ENCODE results near the gene CCDC158. TPM values are rescaled to one million over a fixed set of nuclear protein-coding genes. Genes with fewer than 3 reads are reported as not detected.

Gene CCDC158
- total and polyA plus RNA-seq, 2 of the 8 experiments (the other 6 are each of a cell fraction or from before 2014, with no cell fraction given): not detected

DNA sequence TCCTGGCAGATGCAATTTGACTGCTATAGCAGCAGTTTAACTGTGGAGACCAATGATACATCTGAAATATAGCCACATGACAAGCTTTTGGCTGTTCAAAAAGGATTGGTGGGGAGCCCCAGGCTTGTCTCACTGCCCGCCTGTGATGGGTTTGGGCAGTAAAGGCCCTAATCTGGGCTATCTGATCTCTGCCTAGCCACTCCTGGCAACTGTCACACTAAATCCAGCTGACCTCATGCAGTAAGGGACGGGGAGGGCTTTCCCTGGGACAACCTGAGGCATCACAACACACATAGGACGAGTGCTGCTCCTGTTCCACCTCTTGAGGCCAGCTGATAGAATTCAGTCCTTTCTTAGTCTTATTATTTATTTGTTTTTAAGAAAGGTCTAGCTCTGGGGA, 56.2 kb downstream of the CCDC158 start (continued):
- TF ChIP-seq, protein P1, sequence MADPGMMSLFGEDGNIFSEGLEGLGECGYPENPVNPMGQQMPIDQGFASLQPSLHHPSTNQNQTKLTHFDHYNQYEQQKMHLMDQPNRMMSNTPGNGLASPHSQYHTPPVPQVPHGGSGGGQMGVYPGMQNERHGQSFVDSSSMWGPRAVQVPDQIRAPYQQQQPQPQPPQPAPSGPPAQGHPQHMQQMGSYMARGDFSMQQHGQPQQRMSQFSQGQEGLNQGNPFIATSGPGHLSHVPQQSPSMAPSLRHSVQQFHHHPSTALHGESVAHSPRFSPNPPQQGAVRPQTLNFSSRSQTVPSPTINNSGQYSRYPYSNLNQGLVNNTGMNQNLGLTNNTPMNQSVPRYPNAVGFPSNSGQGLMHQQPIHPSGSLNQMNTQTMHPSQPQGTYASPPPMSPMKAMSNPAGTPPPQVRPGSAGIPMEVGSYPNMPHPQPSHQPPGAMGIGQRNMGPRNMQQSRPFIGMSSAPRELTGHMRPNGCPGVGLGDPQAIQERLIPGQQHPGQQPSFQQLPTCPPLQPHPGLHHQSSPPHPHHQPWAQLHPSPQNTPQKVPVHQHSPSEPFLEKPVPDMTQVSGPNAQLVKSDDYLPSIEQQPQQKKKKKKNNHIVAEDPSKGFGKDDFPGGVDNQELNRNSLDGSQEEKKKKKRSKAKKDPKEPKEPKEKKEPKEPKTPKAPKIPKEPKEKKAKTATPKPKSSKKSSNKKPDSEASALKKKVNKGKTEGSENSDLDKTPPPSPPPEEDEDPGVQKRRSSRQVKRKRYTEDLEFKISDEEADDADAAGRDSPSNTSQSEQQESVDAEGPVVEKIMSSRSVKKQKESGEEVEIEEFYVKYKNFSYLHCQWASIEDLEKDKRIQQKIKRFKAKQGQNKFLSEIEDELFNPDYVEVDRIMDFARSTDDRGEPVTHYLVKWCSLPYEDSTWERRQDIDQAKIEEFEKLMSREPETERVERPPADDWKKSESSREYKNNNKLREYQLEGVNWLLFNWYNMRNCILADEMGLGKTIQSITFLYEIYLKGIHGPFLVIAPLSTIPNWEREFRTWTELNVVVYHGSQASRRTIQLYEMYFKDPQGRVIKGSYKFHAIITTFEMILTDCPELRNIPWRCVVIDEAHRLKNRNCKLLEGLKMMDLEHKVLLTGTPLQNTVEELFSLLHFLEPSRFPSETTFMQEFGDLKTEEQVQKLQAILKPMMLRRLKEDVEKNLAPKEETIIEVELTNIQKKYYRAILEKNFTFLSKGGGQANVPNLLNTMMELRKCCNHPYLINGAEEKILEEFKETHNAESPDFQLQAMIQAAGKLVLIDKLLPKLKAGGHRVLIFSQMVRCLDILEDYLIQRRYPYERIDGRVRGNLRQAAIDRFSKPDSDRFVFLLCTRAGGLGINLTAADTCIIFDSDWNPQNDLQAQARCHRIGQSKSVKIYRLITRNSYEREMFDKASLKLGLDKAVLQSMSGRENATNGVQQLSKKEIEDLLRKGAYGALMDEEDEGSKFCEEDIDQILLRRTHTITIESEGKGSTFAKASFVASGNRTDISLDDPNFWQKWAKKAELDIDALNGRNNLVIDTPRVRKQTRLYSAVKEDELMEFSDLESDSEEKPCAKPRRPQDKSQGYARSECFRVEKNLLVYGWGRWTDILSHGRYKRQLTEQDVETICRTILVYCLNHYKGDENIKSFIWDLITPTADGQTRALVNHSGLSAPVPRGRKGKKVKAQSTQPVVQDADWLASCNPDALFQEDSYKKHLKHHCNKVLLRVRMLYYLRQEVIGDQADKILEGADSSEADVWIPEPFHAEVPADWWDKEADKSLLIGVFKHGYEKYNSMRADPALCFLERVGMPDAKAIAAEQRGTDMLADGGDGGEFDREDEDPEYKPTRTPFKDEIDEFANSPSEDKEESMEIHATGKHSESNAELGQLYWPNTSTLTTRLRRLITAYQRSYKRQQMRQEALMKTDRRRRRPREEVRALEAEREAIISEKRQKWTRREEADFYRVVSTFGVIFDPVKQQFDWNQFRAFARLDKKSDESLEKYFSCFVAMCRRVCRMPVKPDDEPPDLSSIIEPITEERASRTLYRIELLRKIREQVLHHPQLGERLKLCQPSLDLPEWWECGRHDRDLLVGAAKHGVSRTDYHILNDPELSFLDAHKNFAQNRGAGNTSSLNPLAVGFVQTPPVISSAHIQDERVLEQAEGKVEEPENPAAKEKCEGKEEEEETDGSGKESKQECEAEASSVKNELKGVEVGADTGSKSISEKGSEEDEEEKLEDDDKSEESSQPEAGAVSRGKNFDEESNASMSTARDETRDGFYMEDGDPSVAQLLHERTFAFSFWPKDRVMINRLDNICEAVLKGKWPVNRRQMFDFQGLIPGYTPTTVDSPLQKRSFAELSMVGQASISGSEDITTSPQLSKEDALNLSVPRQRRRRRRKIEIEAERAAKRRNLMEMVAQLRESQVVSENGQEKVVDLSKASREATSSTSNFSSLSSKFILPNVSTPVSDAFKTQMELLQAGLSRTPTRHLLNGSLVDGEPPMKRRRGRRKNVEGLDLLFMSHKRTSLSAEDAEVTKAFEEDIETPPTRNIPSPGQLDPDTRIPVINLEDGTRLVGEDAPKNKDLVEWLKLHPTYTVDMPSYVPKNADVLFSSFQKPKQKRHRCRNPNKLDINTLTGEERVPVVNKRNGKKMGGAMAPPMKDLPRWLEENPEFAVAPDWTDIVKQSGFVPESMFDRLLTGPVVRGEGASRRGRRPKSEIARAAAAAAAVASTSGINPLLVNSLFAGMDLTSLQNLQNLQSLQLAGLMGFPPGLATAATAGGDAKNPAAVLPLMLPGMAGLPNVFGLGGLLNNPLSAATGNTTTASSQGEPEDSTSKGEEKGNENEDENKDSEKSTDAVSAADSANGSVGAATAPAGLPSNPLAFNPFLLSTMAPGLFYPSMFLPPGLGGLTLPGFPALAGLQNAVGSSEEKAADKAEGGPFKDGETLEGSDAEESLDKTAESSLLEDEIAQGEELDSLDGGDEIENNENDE (IDR thresholded peaks at IDR 0.05; ENCODE audit: insufficient replicate concordance, low read length): no peak
- TF ChIP-seq CREB1 (IDR thresholded peaks at IDR 0.05) (no peak), EZH2 (IDR thresholded peaks at IDR 0.05; ENCODE audit: low read depth, low read length, severe bottlenecking) (no peak), TAF1 (IDR thresholded peaks at IDR 0.05; ENCODE audit: low read depth, low read length) (no peak), POU5F1 (IDR thresholded peaks at IDR 0.05; ENCODE audit: low read depth, low read length) (no peak), GTF2F1 (IDR thresholded peaks at IDR 0.05; ENCODE audit: borderline replicate concordance, low read depth, low read length) (no peak), NRF1 (IDR thresholded peaks at IDR 0.05; ENCODE audit: low read depth, low read length) (no peak)

Data from H1 (cell line).